HepG2 (cell line): Measurements from ENCODE around the gene STK24. TPM values are rescaled to one million over a fixed set of nuclear protein-coding genes. Genes with fewer than 3 reads are reported as not detected.

Experiments
- SMAD3 ChIP-seq: sonication (generic); formaldehyde crosslinking; IDR thresholded peaks from 2 replicates; pipeline ENCODE4 v1.4.0; 2020; ENCODE audit warnings: missing genetic modification reagents
- ZNF138 ChIP-seq: sonication (generic); formaldehyde crosslinking; IDR thresholded peaks from 2 replicates; pipeline ENCODE4 v1.5.0; 2020; ENCODE audit warnings: mild to moderate bottlenecking, low read depth, missing genetic modification reagents
- ZNF407 ChIP-seq: sonication (generic); formaldehyde crosslinking; IDR thresholded peaks from one replicate; pipeline ENCODE4 v1.5.1; 2020; ENCODE audit warnings: mild to moderate bottlenecking, missing genetic modification reagents; ENCODE audit errors: not compliant biosample characterization
- polyA plus RNA-seq, 8 experiments: library from polyadenylated mRNA; depleted of rRNA in 3 of 8; stranded (reverse) in 7 of 8; unstranded in 1 of 8; fragments of >200 nt; fragmentation: Illumina TruSeq in 4 of 8; extraction: Trizol in 4 of 8; gene quantifications; 2 replicates each; pipeline versions ENCODE4 v1.2.1 to v1.2.3, GENCODE V29; 2011 to 2016; ENCODE audit warnings: low read depth in 4 of 8, missing spikeins in 1 of 8, mixed read lengths in 1 of 8; ENCODE audit not compliant: insufficient read depth in 1 of 8
- total RNA-seq, 5 experiments: library from RNA; depleted of rRNA; stranded (reverse); fragments of >200 nt; fragmentation: Illumina TruSeq; extraction: Trizol; gene quantifications; 2 replicates each; pipeline ENCODE4 v1.2.3, GENCODE V29; 2016; ENCODE audit warnings: low read depth in 1 of 5

Gene STK24
- total and polyA plus RNA-seq, 2 of the 13 experiments (the other 11 are each of a cell fraction or from before 2014, with no cell fraction given): 51.3 to 73.0 TPM

- TF ChIP-seq ZNF407 (CRISPR knock-in tag) (no peak), ZNF138 (CRISPR knock-in tag) (no peak), SMAD3 (CRISPR knock-in tag) (no peak)
These were observed 18.7 kb downstream of the STK24 start (continued) for GRCh38 chr13:98557937-98558792.
